Measurements from ENCODE around the gene ST3GAL2.

The ST3GAL2 gene

DNA sequence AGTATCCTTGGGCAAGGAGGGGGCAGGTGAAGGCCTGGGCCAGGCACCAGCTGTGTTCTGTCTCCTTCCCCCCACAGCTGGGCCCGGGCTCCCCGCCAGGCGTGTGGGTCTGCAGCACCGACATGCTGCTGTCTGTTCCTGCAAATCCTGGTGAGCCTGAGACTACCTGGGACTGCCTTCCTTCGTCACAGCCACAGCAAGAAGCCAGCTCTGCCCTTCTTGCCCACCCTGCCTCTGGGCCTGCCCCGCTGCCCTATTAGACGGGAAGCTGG lies 27.8 kb upstream of the ST3GAL2 start:
- no peaks in the 10 kb centered on the region for H3F3A ChIP-seq (ENCODE audit: insufficient read depth, low read length)
- no peak overlapping the region for H2AFZ ChIP-seq (ENCODE audit: low read length)
- H3K4me3 ChIP-seq (ENCODE audit: low read length), result no peak overlapping the region
- H3K9ac ChIP-seq (ENCODE audit: low read length), result no peak overlapping the region
- H3K36me3 ChIP-seq (replicated peaks; ENCODE audit: insufficient read depth, low read length), result no peaks in the 10 kb centered on the region
- H3K4me1 ChIP-seq (ENCODE audit: low read length), result no peaks in the 10 kb centered on the region
- H3K9me2 ChIP-seq (replicated peaks; ENCODE audit: insufficient read depth, low read length), result no peaks in the 10 kb centered on the region
- H3K79me2 ChIP-seq (ENCODE audit: low read length), result no peaks in the 10 kb centered on the region
- no peaks in the 10 kb centered on the region for H4K20me1 ChIP-seq (ENCODE audit: insufficient read depth, low read length)
- H3K4me2 ChIP-seq (ENCODE audit: low read depth, low read length), result no peak overlapping the region
- H3K27ac ChIP-seq (ENCODE audit: low read length), result no peak overlapping the region
- DNase-seq, result no peak
- H3K9me3 ChIP-seq (replicated peaks; ENCODE audit: insufficient read depth, low read length), result no peaks in the 10 kb centered on the region
- no peaks in the 10 kb centered on the region for H3K27me3 ChIP-seq (replicated peaks; ENCODE audit: insufficient read depth, low read length)
- TF ChIP-seq, protein P1, sequence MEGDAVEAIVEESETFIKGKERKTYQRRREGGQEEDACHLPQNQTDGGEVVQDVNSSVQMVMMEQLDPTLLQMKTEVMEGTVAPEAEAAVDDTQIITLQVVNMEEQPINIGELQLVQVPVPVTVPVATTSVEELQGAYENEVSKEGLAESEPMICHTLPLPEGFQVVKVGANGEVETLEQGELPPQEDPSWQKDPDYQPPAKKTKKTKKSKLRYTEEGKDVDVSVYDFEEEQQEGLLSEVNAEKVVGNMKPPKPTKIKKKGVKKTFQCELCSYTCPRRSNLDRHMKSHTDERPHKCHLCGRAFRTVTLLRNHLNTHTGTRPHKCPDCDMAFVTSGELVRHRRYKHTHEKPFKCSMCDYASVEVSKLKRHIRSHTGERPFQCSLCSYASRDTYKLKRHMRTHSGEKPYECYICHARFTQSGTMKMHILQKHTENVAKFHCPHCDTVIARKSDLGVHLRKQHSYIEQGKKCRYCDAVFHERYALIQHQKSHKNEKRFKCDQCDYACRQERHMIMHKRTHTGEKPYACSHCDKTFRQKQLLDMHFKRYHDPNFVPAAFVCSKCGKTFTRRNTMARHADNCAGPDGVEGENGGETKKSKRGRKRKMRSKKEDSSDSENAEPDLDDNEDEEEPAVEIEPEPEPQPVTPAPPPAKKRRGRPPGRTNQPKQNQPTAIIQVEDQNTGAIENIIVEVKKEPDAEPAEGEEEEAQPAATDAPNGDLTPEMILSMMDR (IDR thresholded peaks at IDR 0.05; ENCODE audit: low read length), result no peak
- TF ChIP-seq EZH2 (optimal IDR thresholded peaks at IDR 0.05; ENCODE audit: low read depth, low read length) (no peak), EZH2phosphoT487 (IDR thresholded peaks at IDR 0.05; ENCODE audit: low read length) (no peak)

DNA sequence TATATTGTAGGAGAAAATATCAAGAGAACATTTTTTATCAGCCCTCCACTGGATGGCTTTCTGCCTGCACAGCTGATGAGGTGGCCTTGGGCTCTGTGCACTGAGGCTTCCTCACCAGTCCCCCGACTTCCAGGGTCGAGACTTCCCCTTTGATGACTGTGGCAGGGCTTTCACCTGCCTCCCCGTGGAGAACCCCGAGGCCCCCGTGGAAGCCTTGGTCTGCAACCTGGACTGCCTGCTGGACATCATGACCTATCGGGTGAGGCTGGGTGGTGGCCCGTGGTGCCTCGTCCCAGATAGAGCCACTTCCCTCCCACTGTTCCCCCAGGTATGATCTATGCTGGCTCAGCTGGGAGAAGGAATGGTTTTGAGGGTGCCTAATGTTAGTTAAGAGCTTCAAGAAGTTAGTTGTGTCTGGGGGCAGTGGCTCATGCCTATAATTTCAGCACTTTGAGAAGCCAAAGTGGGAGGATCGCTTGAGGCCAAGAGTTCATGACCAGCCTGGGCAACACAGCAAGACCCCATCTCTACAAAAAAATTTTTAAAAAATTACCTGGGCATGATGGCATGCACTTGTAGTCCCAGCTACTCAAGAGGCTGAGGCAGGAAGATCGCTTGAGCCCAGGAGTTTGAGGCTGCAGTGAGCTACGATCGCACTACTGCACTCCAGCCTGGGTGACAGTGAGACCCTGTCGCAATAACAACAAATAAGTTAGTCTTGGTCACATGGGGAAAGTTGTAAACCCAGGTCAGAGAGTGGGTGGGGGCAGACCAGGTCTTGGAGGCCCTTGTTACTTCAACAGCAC lies 27.3 kb upstream of the ST3GAL2 start:
- H3K9me2 ChIP-seq (replicated peaks; ENCODE audit: insufficient read depth, low read length), result no peaks in the 10 kb centered on the region
- H4K20me1 ChIP-seq (ENCODE audit: insufficient read depth, low read length), result no peaks in the 10 kb centered on the region
- H3K27me3 ChIP-seq (replicated peaks; ENCODE audit: insufficient read depth, low read length), result no peaks in the 10 kb centered on the region
- H3K9ac ChIP-seq (ENCODE audit: low read length), result no peak overlapping the region
- no peaks in the 10 kb centered on the region for H3K9me3 ChIP-seq (replicated peaks; ENCODE audit: insufficient read depth, low read length)
- no peak overlapping the region for H2AFZ ChIP-seq (ENCODE audit: low read length)
- H3K79me2 ChIP-seq (ENCODE audit: low read length), result no peaks in the 10 kb centered on the region
- no peak overlapping the region for H3K4me2 ChIP-seq (ENCODE audit: low read depth, low read length)
- no peak overlapping the region for H3K4me3 ChIP-seq (ENCODE audit: low read length)
- DNase-seq, result no peak
- H3F3A ChIP-seq (ENCODE audit: insufficient read depth, low read length), result no peaks in the 10 kb centered on the region
- H3K27ac ChIP-seq (ENCODE audit: low read length), result no peak overlapping the region
- no peaks in the 10 kb centered on the region for H3K36me3 ChIP-seq (replicated peaks; ENCODE audit: insufficient read depth, low read length)
- no peaks in the 10 kb centered on the region for H3K4me1 ChIP-seq (ENCODE audit: low read length)
- TF ChIP-seq, protein P1 (IDR thresholded peaks at IDR 0.05; ENCODE audit: low read length), result no peak
- TF ChIP-seq EZH2 (optimal IDR thresholded peaks at IDR 0.05; ENCODE audit: low read depth, low read length), result no peak

DNA sequence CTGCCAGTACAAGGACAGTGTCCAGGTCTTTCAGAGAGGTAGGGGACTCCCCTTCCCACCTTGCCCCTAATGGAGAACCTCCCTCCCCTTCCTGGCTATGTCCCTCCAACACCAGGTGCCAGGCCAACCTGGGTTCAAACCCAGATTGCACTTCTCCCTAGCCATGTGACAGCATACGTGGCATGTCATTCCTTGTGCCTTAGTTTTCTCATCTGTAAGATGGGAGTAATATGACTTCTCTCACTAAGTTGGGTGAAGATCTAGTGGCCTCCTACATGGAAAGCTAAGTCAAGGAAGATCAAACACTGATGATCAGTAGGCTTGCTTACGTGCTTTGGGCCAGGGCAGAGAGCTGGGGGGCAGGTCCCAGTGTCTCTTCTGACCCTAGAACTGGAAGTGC lies 24.3 kb upstream of the ST3GAL2 start:
- Histone ChIP-seq H2AFZ (ENCODE audit: low read length) (no peak overlapping the region), H3K4me2 (ENCODE audit: low read depth, low read length) (no peak overlapping the region), H3K9ac (ENCODE audit: low read length) (no peak overlapping the region), H3K9me2 (replicated peaks; ENCODE audit: insufficient read depth, low read length) (no peaks in the 10 kb centered on the region), H3K4me3 (ENCODE audit: low read length) (no peak overlapping the region), H3F3A (ENCODE audit: insufficient read depth, low read length) (no peaks in the 10 kb centered on the region), H3K36me3 (replicated peaks; ENCODE audit: insufficient read depth, low read length) (no peaks in the 10 kb centered on the region), H3K27me3 (replicated peaks; ENCODE audit: insufficient read depth, low read length) (no peaks in the 10 kb centered on the region), H3K4me1 (ENCODE audit: low read length) (no peaks in the 10 kb centered on the region), H3K27ac (ENCODE audit: low read length) (no peak overlapping the region), H3K9me3 (replicated peaks; ENCODE audit: insufficient read depth, low read length) (no peaks in the 10 kb centered on the region), H3K79me2 (ENCODE audit: low read length) (no peaks in the 10 kb centered on the region), H4K20me1 (ENCODE audit: insufficient read depth, low read length) (no peaks in the 10 kb centered on the region)
- DNase-seq, result no peak
- TF ChIP-seq EZH2 (optimal IDR thresholded peaks at IDR 0.05; ENCODE audit: low read depth, low read length) (no peak), EZH2phosphoT487 (IDR thresholded peaks at IDR 0.05; ENCODE audit: low read length) (no peak)
- TF ChIP-seq, protein P1 (IDR thresholded peaks at IDR 0.05; ENCODE audit: low read length), result no peak

Measured in MM.1S (cell line).